Prostate gland (tissue), 2 donors: ENCODE data around the gene ENOX1. TPM values are rescaled to one million over a fixed set of nuclear protein-coding genes. Genes with fewer than 3 reads are reported as not detected.

Experiments
- DNase-seq: peaks from one replicate; pipeline ENCODE4 v3.0.0-alpha.2; 2019; ENCODE audit warnings: low spot score
- H3K27ac ChIP-seq, 2 donors: fragments of 200-600 bp; sonication (generic); 2 replicates each; pipeline ENCODE4 v1.5.1; 2017 to 2019
- H3K27me3 ChIP-seq: fragments of 200-600 bp; sonication (generic); replicated peaks from 2 replicates; pipeline ENCODE4 v1.5.1; 2019; ENCODE audit not compliant: insufficient read depth
- H3K36me3 ChIP-seq, 2 donors: fragments of 200-600 bp; sonication (generic); 1 replicate in 1 of 2; 2 replicates in 1 of 2; pipeline versions ENCODE4 v1.5.1 to v1.8.1; 2017 to 2019
- H3K4me1 ChIP-seq: fragments of 200-600 bp; sonication (generic); replicated peaks from 2 replicates; pipeline ENCODE4 v1.5.1; 2019
- H3K4me3 ChIP-seq, 2 donors: fragments of 200-600 bp; sonication (generic); 2 replicates each; pipeline ENCODE4 v1.5.1; 2017 to 2019
- H3K9me3 ChIP-seq: fragments of 200-600 bp; sonication (generic); 2 replicates; pipeline ENCODE4 v1.5.1; 2017
- CTCF ChIP-seq, 4 experiments: fragments of 200-600 bp in 2 of 4; fragments of 450-650 bp in 2 of 4; sonication (generic) in 2 of 4; IDR thresholded peaks; 1 replicate in 3 of 4; 2 replicates in 1 of 4; pipeline ENCODE4 v1.5.1; 2016 to 2019; ENCODE audit warnings: antibody characterized with exemption in 4 of 4, mild to moderate bottlenecking in 2 of 4, moderate library complexity in 2 of 4
- POLR2A ChIP-seq: fragments of 450-650 bp; IDR thresholded peaks from one replicate; pipeline ENCODE4 v1.6.1; 2016; ENCODE audit warnings: antibody characterized with exemption, mild to moderate bottlenecking
- POLR2AphosphoS5 ChIP-seq: sonication (generic); formaldehyde crosslinking; IDR thresholded peaks from one replicate; pipeline ENCODE4 v1.6.1; 2017; ENCODE audit warnings: antibody characterized with exemption
- WGBS: methylation state at CpG from one replicate; pipeline ENCODE4 v1.1.5; 2018; 5-methylcytosine and 5-hydroxymethylcytosine counted together
- intact Hi-C: fragments of 100-400 bp; cut with DNase I; formaldehyde crosslinking; loops from one replicate; pipeline ENCODE4 v1.14.2; 2022
- total RNA-seq, 2 donors: library from RNA; depleted of rRNA; stranded (reverse); fragments of >200 nt; gene quantifications; one replicate each; pipeline ENCODE4 v1.1.0, GENCODE V29; 2016

Gene ENOX1
- total RNA-seq, 2 donors from 2014 or later: 4.5 to 5.3 TPM

GRCh38 chr13:43761616-43762315, 25.0 kb downstream of the ENOX1 start:
- 31% methylated on average over 4 of the region's 4 CpGs for WGBS
- Histone ChIP-seq H3K27me3 (no peaks in the 10 kb centered on the region), H3K27ac (no peak overlapping the region), H3K36me3 (no peaks in the 10 kb centered on the region), H3K9me3 (no peaks in the 10 kb centered on the region), H3K4me3 (no peak overlapping the region), H3K4me1 (peaks cover 6% of the 10 kb centered on the region)
- intact Hi-C loops: no loop called here
- TF ChIP-seq POLR2AphosphoS5: no peak
- TF ChIP-seq CTCF (IDR thresholded peaks at IDR 0.05): no peak
- no peak for TF ChIP-seq POLR2A
- no peak for DNase-seq

- Histone ChIP-seq H3K27ac (no peak overlapping the region), H3K4me3 (no peak overlapping the region)
Observed at GRCh38 chr13:43760257-43760656, 26.5 kb downstream of the ENOX1 start.

GRCh38 chr13:43758834-43759233, 27.9 kb downstream of the ENOX1 start:
- H3K27ac ChIP-seq: peak overlapping the region; percentile 20 to 43
- 45% methylated on average over 1 of the region's 1 CpG for WGBS
- intact Hi-C loops: no loop called here
- no peaks in the 10 kb centered on the region for H3K9me3 ChIP-seq
- peaks cover 6% of the 10 kb centered on the region for H3K4me1 ChIP-seq
- no peaks in the 10 kb centered on the region for H3K36me3 ChIP-seq
- H3K27me3 ChIP-seq: no peaks in the 10 kb centered on the region
- H3K4me3 ChIP-seq: no peak overlapping the region
- DNase-seq: no peak
- TF ChIP-seq POLR2A (no peak), POLR2AphosphoS5 (peak; percentile 33)

More at GRCh38 chr13:43760257-43760656, 26.5 kb downstream of the ENOX1 start:
- no peak for DNase-seq
- Histone ChIP-seq H3K27me3 (no peaks in the 10 kb centered on the region), H3K9me3 (no peaks in the 10 kb centered on the region), H3K4me1 (peaks cover 6% of the 10 kb centered on the region), H3K36me3 (no peaks in the 10 kb centered on the region)
- 66% methylated on average over 3 of the region's 3 CpGs for WGBS
- no peak for TF ChIP-seq POLR2AphosphoS5
- TF ChIP-seq POLR2A: no peak
- no peak for TF ChIP-seq CTCF (IDR thresholded peaks at IDR 0.05)
- intact Hi-C loops: no loop called here

- H3K4me1 ChIP-seq: peaks cover 6% of the 10 kb centered on the region
- TF ChIP-seq POLR2A (no peak), POLR2AphosphoS5 (no peak), CTCF (IDR thresholded peaks at IDR 0.05) (no peak)
- H3K27ac ChIP-seq: no peak overlapping the region
- 100% methylated on average over 1 of the region's 1 CpG for WGBS
- intact Hi-C loops: no loop called here
- H3K4me3 ChIP-seq: no peak overlapping the region
- no peaks in the 10 kb centered on the region for H3K36me3 ChIP-seq
- H3K9me3 ChIP-seq: no peaks in the 10 kb centered on the region
- DNase-seq: no peak
- no peaks in the 10 kb centered on the region for H3K27me3 ChIP-seq
Observed at GRCh38 chr13:43757266-43757665, 29.5 kb downstream of the ENOX1 start.

- Histone ChIP-seq H3K4me3 (no peak overlapping the region), H3K9me3 (no peaks in the 10 kb centered on the region), H3K36me3 (no peaks in the 10 kb centered on the region), H3K4me1 (no peaks in the 10 kb centered on the region), H3K27me3 (no peaks in the 10 kb centered on the region), H3K27ac (no peak overlapping the region)
- TF ChIP-seq POLR2AphosphoS5 (no peak), CTCF (IDR thresholded peaks at IDR 0.05) (no peak), POLR2A (no peak)
- 67% methylated on average over 1 of the region's 1 CpG for WGBS
- no peak for DNase-seq
- intact Hi-C loops: no loop called here
Observed at GRCh38 chr13:43755844-43756243, 30.9 kb downstream of the ENOX1 start.
